GM12865 (cell line): ENCODE data around the gene LPAR1.

Experiments
- DNase-seq: peaks from one replicate; pipeline ENCODE4 v3.0.0; 2010; ENCODE audit warnings: low read depth
- H3K4me3 ChIP-seq: 2 replicates; pipeline ENCODE4 v1.5.1; 2011; ENCODE audit warnings: mild to moderate bottlenecking, low read depth, low read length, control low read depth
- CTCF ChIP-seq: IDR thresholded peaks from 2 replicates; pipeline ENCODE4 v1.5.1; 2011; ENCODE audit warnings: low read length, control low read depth, low read depth, inconsistent platforms; ENCODE audit not compliant: insufficient read depth; ENCODE audit errors: missing control alignments

The LPAR1 gene

GRCh38 chr9:110911659-110912418, 126.4 kb downstream of the LPAR1 start:
- DNase-seq: no peak
- H3K4me3 ChIP-seq: no peak overlapping the region
- no peak for TF ChIP-seq CTCF

- no peak for DNase-seq
- H3K4me3 ChIP-seq: no peak overlapping the region
- TF ChIP-seq CTCF: no peak
These were observed 129.4 kb downstream of the LPAR1 start for GRCh38 chr9:110908894-110909293.

GRCh38 chr9:110900917-110901316, 137.4 kb downstream of the LPAR1 start:
- TF ChIP-seq CTCF: no peak
- no peak overlapping the region for H3K4me3 ChIP-seq
- DNase-seq: no peak

- TF ChIP-seq CTCF: no peak
- no peak for DNase-seq
- no peak overlapping the region for H3K4me3 ChIP-seq
These were observed 137.8 kb downstream of the LPAR1 start for GRCh38 chr9:110900456-110900855.

GRCh38 chr9:110898866-110899265, 139.4 kb downstream of the LPAR1 start:
- no peak for TF ChIP-seq CTCF
- H3K4me3 ChIP-seq: no peak overlapping the region
- DNase-seq: no peak

GRCh38 chr9:110898358-110898757, 139.9 kb downstream of the LPAR1 start:
- TF ChIP-seq CTCF: no peak
- H3K4me3 ChIP-seq: no peak overlapping the region
- no peak for DNase-seq

- H3K4me3 ChIP-seq: no peak overlapping the region
- TF ChIP-seq CTCF: no peak
- no peak for DNase-seq
These were observed 140.3 kb downstream of the LPAR1 start for GRCh38 chr9:110897943-110898342.
